Measurements from ENCODE around the gene KLHL10. TPM values are rescaled to one million over a fixed set of nuclear protein-coding genes. Genes with fewer than 3 reads are reported as not detected.

KLHL10 gene
- total and polyA plus RNA-seq, 9 of the 15 experiments (the other 6 are each of a cell fraction or from before 2014, with no cell fraction given) = 0.06 to 0.56 (median 0.12) TPM; not detected in 5

DNA sequence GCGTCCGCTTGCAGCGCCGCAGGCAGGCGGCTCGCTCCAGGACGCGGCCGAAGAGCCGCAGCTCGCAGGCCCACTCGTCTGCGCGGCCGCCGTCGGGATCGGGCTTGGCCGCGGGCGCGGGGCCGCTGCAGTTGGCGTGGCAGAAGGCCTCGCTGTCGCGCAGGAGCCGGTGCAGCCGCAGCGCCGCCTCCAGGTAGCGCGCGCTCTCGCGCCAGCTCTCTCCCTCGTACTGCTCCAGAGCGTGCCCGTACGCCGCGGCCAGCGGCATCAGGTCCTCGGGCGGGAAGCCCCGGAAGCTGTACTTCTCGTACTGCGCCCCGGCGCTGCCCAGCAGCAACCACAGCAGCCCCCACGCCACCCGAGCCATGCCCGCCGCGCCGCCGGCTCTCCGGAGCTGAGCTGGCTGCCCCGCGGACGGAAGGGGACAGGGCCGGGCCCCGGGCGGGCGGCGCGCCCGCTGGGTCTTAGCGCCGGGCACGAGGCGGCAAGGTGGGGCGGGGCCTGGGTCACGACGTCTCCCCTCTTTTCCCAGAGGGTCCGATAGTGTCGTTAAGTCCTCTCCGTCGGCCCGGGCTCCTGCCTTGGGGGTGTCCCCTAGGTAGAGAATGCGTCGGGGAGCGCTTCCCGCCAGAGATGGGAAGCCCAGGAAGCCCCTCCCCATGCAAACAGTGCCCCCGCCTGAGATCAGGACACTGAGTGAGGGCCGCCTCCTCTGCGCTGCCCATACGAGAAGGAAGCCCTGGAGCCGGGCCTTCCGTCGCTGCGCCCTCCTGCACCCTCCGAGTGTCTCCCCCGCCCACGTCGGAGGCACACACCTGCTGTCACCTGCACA lies 25.9 kb upstream of the KLHL10 start, which contains the start of gene P3H4 (continued):
- TF ChIP-seq, protein P1, sequence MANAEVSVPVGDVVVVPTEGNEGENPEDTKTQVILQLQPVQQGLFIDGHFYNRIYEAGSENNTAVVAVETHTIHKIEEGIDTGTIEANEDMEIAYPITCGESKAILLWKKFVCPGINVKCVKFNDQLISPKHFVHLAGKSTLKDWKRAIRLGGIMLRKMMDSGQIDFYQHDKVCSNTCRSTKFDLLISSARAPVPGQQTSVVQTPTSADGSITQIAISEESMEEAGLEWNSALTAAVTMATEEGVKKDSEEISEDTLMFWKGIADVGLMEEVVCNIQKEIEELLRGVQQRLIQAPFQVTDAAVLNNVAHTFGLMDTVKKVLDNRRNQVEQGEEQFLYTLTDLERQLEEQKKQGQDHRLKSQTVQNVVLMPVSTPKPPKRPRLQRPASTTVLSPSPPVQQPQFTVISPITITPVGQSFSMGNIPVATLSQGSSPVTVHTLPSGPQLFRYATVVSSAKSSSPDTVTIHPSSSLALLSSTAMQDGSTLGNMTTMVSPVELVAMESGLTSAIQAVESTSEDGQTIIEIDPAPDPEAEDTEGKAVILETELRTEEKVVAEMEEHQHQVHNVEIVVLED (CRISPR knock-in tag; IDR thresholded peaks at IDR 0.05) = peak; percentile 38
- TF ChIP-seq ZSCAN29 (IDR thresholded peaks at IDR 0.05) (no peak), ZNF583 (CRISPR knock-in tag; IDR thresholded peaks at IDR 0.05) (no peak), C11orf30 (IDR thresholded peaks at IDR 0.05; ENCODE audit: low read depth) (no peak), MIER1 (IDR thresholded peaks at IDR 0.05; ENCODE audit: low read depth) (no peak), FOXA3 (CRISPR knock-in tag; conservative IDR thresholded peaks at IDR 0.05 in 1 of 2, IDR thresholded peaks at IDR 0.05 in 1 of 2) (no peak), NEUROD1 (IDR thresholded peaks at IDR 0.05; ENCODE audit: borderline replicate concordance, low read depth, low read length, partially characterized antibody) (no peak), ZFP36 (IDR thresholded peaks at IDR 0.05; ENCODE audit: low read depth, low read length, partially characterized antibody) (no peak), SAFB2 (IDR thresholded peaks at IDR 0.05; ENCODE audit: borderline replicate concordance, low read depth, low read length, severe bottlenecking) (no peak), L3MBTL2 (IDR thresholded peaks at IDR 0.05) (peak; percentile 95), PCBP1 (IDR thresholded peaks at IDR 0.05; ENCODE audit: low read depth, low read length, poor library complexity, severe bottlenecking) (no peak), NFRKB (IDR thresholded peaks at IDR 0.05; ENCODE audit: low read depth) (no peak), RCOR1 (IDR thresholded peaks at IDR 0.05; ENCODE audit: borderline replicate concordance in 1 of 2, low read depth in 2 of 2, low read length in 2 of 2) (no peak), U2AF2 (optimal IDR thresholded peaks at IDR 0.05; ENCODE audit: low read depth, low read length) (no peak)
- TF ChIP-seq, protein P2, sequence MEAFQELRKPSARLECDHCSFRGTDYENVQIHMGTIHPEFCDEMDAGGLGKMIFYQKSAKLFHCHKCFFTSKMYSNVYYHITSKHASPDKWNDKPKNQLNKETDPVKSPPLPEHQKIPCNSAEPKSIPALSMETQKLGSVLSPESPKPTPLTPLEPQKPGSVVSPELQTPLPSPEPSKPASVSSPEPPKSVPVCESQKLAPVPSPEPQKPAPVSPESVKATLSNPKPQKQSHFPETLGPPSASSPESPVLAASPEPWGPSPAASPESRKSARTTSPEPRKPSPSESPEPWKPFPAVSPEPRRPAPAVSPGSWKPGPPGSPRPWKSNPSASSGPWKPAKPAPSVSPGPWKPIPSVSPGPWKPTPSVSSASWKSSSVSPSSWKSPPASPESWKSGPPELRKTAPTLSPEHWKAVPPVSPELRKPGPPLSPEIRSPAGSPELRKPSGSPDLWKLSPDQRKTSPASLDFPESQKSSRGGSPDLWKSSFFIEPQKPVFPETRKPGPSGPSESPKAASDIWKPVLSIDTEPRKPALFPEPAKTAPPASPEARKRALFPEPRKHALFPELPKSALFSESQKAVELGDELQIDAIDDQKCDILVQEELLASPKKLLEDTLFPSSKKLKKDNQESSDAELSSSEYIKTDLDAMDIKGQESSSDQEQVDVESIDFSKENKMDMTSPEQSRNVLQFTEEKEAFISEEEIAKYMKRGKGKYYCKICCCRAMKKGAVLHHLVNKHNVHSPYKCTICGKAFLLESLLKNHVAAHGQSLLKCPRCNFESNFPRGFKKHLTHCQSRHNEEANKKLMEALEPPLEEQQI (IDR thresholded peaks at IDR 0.05) = no peak
- TF ChIP-seq, protein P3, sequence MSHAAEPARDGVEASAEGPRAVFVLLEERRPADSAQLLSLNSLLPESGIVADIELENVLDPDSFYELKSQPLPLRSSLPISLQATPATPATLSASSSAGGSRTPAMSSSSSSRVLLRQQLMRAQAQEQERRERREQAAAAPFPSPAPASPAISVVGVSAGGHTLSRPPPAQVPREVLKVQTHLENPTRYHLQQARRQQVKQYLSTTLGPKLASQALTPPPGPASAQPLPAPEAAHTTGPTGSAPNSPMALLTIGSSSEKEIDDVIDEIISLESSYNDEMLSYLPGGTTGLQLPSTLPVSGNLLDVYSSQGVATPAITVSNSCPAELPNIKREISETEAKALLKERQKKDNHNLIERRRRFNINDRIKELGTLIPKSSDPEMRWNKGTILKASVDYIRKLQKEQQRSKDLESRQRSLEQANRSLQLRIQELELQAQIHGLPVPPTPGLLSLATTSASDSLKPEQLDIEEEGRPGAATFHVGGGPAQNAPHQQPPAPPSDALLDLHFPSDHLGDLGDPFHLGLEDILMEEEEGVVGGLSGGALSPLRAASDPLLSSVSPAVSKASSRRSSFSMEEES (CRISPR knock-in tag; IDR thresholded peaks at IDR 0.05) = no peak
- TF ChIP-seq, protein P4, sequence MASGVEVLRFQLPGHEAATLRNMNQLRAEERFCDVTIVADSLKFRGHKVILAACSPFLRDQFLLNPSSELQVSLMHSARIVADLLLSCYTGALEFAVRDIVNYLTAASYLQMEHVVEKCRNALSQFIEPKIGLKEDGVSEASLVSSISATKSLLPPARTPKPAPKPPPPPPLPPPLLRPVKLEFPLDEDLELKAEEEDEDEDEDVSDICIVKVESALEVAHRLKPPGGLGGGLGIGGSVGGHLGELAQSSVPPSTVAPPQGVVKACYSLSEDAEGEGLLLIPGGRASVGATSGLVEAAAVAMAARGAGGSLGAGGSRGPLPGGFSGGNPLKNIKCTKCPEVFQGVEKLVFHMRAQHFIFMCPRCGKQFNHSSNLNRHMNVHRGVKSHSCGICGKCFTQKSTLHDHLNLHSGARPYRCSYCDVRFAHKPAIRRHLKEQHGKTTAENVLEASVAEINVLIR (CRISPR knock-in tag; IDR thresholded peaks at IDR 0.05) = no peak
- TF ChIP-seq, protein P5, sequence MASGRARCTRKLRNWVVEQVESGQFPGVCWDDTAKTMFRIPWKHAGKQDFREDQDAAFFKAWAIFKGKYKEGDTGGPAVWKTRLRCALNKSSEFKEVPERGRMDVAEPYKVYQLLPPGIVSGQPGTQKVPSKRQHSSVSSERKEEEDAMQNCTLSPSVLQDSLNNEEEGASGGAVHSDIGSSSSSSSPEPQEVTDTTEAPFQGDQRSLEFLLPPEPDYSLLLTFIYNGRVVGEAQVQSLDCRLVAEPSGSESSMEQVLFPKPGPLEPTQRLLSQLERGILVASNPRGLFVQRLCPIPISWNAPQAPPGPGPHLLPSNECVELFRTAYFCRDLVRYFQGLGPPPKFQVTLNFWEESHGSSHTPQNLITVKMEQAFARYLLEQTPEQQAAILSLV (tag; IDR thresholded peaks at IDR 0.05) = no peak

Measured in K562 (cell line).